ENCODE results near the gene UNC5B.

DNA sequence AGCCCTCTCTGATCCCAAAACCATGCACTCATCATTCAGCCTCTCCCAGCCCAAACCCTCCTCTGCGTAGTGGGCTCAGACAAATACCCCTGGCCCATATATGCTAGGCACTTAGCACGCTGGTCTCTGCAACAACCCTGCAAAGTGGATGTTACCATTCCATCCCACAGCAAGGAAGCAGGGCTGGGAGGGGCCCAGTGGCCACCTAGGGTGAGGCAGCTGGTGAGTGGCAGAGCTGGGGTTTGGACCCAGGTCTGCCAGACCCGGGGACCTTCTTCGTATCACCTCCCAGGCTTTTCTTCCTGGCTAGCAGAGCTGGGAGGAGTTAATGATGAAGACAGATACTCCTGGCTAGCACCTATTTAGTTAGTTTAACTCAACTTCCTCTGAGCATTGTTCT, 73.6 kb downstream of the UNC5B start:
- TF ChIP-seq GATA3 (IDR thresholded peaks at IDR 0.05; ENCODE audit: low read depth, low read length) = no peak
- TF ChIP-seq GATA2 (IDR thresholded peaks at IDR 0.05; ENCODE audit: low read depth, low read length) = no peak

All from SH-SY5Y (cell line).